NCI-H524 (cell line): ENCODE measurements around the gene C1orf74.
A peak's percentile ranks its signal among the peaks of the same experiment; 100 is the strongest.

Experiments used
- DNase-seq, 2 experiments: peaks; one replicate each; lab custom pipeline; 2025; lab: John Stamatoyannopoulos, UW

C1orf74 gene

DNA sequence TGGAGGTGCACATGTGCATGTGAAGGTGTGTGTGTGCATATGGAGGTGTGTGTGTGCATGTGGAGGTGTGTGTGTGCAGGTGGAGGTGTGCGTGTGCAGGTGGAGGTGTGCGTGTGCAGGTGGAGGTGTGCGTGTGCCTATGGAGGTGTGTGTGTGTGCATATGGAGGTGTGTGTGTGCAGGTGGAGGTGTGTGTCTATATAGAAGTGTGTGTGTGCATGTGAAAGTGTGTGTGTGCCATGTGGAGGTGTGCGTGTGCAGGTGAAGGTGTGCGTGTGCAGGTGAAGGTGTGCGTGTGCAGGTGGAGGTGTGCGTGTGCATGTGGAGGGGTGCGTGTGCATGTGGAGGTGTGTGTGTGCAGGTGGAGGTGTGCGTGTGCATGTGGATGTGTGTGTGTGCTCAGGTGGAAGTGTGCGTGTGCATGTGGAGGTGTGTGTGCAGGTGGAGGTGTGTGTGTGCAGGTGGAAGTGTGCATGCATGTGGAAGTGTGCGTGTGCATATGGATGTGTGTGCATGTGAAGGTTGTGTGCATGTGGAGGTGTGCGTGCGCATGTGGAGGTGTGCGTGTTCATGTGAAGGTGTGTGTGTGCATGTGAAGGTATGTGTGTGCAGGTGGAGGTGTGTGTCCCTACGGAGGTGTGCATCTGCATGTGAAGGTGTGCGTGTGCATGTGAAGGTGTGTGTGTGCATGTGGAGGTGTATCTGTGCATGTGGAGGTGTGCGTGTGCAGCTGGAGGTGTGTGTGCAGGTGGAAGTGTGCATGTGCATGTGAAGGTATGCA, 13.5 kb downstream of the C1orf74 start:
- no peak for DNase-seq

DNA sequence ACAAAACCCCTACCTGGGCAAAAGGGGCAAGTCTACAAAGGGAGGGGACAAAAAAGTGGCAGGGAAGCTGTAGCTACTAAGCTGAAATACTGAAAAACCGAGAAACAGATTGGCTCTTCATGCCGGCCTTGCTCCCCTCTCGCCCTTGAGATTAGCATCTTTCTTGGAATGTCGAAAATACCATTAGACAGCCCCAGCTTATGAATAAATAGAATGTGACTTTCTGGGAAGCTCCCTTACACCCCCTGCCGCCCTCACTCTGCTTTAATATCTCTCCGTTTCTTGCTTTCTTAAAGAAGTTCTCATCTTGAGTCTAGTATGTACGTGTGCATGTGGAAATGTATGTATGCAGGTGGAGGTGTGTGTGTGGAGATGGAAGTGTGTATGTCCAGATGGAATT, 14.4 kb downstream of the C1orf74 start:
- DNase-seq, result no peak

DNA sequence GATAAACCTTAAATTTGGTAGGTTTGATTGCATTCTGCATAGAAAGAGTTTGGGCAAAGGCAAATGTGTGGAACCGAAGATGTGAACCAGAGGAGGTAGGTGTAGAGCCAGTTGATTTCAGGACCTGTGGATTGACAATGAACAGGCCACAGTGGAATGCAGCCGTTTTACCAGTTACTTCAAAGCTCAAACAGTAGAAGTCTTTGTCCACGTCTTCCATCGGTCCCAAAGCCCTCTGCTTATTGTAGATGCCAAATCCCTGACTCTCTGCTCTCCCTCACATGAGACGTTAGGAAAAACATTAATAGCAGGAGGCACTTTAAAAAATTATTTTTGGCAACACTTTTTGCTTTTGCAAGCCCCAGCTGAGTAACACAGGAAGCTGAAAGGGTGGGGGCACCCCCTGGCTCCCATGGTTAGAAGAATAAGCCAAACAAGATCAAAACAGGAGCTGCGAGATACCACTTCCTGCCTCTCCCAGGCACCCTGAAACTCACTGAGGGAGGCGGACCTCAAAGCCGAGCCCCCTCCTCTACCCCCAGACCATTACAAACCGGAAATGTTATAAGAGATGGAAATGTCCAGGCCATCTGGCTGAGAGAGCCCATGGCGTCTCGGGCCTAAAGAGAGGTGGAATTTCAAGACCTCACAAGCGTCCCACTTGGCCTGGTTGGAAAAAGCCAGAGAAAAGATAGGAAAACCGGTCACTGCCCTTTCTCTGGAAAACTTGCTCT, 15.0 kb downstream of the C1orf74 start:
- no peak for DNase-seq

DNA sequence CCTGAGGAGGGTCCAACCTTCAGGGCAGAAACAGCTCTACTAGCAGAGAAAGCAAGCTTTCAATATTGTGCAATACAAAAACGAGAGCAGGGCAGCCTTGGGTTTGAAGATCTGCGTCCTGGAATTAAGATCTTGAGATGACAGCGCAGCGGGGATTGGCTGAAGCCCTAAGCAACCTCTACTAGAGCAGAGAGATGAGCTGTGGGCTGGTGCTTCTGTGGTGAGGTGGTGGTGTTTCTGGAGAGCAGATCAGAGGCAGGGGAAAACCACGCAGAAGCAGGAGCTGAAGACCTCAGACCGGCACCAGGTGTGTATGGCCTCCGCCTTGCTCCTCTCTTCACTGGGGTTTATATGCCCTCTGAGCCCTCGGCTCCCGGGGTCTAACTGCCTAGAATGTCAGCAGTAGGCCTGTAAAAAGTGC, 16.0 kb downstream of the C1orf74 start:
- no peak for DNase-seq

DNA sequence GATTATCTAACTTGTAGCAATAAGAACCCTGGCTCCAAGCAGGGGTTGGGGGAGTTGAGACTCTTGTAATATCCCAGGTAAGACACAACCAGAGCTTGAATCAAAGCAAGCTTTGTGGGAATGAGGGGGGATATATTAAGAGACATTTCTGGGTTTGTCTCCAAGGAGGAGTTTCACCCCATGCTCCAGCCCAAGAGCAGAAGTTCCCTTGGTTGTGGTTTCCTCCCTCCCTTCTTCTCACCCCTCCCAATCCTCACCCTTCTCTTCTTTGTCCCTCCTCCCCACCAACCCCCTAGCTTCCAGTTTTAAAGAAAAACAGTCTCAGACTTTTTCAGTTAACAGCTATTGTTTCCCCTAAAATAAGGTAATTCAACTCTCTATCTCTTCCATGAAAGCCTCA, 16.7 kb downstream of the C1orf74 start:
- DNase-seq, result no peak

DNA sequence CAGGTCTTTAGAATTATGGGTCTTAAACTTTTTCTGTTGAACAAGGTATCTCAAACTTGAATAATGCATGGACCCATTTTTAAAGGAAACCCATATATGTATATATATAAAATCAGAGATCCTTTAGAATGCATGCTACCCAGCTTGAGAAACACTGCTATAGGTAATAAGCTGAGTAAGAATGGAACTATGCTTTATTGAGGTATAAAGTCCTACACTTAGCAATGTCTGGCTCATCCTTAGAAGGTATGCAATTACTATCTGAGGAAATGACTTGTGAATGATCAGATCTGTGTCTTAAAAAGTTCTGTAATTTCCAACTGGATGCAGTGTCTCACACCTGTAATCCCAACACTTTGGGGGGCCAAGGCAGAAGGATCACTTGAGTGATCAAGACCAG, 17.3 kb downstream of the C1orf74 start:
- DNase-seq, result no peak

DNA sequence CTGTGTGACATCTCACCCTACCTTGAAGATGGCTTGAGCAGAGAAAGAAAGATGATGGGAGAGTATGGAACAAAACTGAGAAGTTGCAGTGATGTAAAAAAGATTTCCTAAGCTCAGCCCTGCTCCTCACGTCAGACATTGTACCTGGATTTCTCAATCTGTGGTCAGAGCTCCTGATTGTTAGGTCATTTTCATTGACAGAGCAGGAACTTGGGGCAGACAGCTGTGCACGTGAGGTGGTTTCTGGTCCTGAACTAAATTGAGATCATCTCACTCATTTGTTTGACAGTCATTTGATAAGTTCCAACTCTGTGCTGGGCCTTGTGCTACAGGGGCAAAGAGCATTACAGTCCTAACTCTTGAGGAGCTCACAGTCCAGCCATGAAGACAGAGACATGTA, 18.3 kb downstream of the C1orf74 start:
- no peak for DNase-seq

DNA sequence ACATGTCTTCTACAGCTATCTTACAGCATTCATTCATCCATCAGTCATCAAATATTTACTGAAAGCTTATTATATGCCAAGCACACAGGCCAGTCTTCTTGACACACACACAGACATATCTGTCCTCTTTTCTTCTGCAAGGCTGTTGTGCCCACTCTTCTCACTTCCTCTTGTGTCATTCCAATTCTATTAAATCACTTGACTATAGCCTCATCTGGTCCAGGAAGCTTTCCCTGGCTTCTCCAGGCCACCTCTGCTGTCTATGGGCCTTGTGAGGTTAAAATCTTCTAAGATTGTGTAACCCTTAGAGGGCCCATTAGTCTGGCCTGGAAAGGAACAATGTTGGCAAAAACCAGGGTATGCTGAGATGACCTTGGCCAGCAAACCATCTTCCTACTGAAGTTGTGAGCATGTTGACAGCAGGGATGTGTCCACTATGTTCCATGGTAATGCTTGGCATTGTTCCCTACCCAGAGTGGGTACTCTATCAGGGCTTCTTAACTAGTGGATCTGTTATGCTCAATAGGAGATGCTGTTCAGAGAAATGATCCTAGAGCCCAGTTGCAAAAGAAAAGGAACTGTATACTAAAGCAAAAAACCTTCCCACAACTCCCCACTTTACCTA, 23.2 kb downstream of the C1orf74 start:
- DNase-seq, result no peak

DNA sequence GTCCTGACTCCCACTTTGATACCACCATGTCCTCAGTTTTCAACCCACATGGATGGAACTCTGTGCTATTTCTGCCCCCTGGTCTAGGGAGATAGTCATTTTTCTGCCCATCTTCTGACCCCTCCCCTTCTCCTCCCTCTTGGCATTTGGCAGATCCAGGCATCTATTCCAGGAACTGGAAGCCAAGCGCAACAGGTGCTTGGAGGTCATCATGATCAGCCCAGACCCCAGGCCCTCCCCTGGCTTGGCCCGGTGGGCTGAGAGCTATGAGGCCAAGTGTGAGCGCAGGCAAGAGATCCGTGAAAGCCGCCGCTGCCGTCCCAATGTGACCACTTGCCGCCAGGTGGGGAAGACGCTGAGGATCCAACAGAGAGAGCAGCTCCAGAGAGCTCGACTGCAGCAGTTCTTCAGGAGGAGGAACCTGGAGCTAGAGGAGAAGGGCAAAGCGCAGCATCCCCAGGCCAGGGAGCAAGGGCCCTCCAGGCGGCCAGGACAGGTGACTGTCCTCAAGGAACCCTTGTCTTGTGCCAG, 24.5 kb downstream of the C1orf74 start:
- no peak for DNase-seq

DNA sequence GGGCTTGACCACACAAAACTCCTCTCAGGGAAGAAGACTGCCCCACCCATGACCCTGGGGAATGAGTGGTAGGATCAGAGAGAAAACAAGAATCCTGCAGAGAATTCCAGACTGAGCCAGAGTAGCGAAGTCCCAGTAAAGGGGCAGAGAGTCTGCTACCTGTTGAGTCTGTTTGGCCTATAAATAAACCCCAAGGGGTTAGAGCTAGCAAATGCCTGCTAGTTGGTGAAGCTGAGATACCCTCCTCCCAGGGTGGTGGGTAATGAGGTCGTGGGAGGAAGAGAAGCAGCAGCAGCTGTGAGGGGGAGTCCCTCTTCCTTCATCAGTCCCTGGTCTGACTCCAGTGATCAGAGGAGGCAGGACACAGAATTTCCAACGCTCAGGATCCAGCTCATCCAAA, 26.0 kb downstream of the C1orf74 start:
- DNase-seq, result no peak

DNA sequence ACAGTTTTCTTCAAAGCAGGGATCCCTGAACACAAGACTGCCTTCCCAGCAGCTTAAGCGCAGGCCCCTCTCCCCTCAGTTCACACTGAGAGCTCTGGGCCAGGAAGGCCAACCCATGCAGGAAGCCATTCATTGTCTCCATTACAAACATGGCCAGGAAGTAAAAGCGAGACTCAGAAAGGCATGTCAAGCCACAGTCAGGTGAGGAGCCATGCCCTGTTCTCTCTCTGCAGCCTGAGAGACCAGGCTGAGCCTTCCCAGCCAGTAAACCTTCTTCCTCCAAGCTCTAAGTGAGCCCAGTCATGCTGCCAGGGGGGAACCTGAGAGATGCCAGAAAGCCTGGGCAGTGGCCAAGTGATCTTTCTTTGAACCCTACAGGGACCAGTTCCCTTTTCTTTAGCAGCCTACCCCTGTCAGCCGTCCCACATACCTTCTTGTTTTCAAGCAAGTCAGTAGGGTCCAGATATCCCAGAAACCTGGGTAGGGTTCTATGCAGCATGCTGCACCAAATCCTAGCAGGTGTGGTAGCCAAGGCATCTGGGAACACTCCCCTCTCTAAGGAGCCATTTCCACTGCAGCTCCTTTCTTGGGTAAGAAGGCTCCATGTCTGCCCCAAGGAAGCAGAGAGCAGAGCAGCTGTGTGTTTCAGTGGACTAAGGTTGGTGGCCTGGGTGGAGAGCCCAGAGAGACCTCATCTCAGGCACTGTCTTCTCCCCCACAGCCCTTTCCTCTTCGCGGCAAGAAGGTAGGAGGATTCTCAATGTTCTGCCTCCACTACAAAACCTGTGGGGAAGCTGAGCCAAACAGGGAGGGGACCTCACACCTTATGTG, 27.5 kb downstream of the C1orf74 start:
- no peak for DNase-seq

DNA sequence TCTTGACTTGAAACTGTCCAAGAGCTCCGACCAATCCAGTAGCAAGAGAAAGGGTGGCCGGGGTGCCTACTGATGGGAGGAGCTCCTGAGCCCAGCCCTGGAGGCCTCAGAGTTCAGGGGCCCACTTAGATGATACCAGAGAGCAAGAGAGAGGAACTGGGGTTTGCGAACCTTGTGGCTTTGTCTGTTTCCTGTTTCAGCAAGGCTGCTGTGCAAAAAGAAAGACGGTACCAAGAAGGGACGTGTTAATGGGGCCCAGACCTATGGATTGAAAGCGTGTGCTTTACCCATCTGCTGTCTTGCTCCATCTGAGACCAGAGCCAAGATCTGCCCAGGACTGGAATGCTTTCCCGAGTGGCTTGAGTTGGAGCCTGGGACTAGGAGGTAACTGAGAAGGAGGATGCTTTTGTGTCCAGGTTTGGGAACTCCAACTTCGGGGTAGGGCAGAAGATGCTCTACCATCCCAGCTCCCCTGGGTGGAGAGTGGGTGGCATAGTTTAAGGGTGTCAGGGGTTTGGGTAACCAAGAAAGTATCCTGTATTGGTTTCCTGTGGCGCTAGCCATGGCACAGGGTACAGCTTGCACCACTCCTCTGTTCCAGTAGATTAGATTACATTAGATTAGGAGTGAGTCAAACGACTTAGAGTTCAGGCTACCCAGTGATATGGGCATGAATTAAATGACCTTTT, 28.3 kb downstream of the C1orf74 start, which contains the start of gene TRAF3IP3:
TRAF3IP3 (plus strand) TSS at position 128 of the 689 bp plus-strand sequence. CDS start 3,987 bp downstream, outside the sequence.
- DNase-seq, result no peak

DNA sequence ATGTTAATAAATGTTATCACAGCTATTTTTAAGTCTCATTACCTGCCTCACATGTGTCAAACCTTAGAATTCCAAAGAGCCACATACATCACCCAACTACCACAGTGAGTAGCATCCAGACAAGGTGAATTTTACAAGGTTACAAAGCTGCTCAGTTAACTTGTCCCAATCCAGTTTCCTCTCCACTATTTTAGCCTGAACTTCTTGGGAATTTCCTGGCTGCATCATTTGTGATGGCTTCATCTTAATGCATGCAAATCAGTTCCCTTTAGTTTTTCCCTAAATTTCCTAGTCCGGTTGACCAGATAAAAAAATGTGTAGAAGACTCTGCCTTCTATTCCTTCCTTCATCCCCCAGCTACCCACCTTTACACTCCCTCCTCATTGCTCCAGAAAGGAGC, 29.1 kb downstream of the C1orf74 start:
- no peak for DNase-seq

DNA sequence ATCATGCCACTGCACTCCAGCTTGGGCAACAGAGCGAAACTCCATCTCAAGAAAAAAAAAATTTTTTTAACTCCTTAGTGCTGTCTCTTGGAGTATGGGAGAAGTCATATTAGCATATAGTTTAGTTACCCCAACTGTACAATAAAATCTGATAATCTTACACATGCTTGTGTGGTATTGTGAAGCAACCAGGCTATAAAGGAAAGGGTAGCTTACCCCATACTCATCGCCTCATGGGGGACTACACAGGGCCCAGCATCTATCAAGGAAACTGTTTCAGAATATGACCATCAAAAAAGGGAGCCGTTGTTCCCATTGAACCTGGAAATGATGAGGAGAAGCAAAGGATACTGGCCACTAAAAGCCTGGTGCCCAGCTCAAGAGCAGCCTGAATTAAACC, 31.5 kb downstream of the C1orf74 start:
- DNase-seq, result no peak

DNA sequence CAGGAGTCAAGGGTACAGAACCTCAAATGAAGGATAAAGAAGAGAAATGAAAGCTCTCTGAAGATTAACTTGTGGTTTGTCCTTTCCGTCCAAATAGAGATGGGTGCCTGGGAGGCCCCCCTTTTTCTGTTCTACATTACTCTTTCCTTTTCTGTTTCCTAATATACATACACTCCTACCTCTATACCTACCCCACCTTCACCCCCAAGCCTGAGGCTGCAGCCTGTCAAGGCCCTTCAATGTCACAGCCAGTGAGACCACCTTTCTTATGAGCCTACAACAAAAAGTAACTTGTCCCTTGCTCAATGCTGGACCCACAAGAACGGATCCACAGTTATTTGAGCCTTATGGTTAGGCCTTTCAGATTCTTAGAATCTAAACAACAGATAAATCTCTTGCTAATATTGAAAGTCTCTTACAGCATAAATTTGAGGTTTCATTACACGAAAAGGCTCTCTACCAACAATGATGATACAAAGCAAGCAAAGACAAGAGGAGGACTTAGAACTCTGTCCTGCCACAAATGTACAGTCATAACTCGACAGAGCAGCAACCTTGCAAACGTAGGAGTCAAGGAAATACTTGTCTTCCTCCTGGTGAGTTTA, 32.6 kb downstream of the C1orf74 start:
- no peak for DNase-seq

DNA sequence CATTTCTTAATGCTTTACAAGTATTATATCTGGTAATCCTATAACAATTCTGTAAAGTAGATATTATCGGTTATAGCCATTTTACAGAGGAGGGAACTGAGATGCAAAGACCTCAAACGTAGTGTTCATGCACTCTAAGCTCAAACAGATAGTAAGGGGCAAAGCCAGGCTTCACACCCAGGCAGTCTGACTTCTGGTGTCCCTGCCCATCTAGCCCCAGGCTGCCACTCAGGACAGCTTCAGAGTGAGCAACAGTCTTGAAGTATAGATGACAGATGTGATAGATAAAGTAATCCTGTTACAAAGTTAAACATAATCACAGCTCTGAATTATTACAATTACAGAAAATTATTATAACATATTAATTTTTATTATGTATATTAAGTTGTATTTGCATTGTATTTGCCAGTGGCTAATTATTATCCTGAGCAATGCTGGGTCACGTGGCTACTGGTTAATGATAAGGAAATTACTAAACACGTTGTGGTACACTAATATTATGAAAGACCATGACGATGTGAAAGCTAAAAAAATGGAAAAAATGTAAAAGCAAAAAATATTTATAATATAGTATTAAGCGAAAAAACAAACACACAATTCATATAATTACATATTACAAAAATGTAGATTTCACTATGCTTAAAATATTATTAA, 34.6 kb downstream of the C1orf74 start:
- peak; percentile 48 to 67 for DNase-seq

DNA sequence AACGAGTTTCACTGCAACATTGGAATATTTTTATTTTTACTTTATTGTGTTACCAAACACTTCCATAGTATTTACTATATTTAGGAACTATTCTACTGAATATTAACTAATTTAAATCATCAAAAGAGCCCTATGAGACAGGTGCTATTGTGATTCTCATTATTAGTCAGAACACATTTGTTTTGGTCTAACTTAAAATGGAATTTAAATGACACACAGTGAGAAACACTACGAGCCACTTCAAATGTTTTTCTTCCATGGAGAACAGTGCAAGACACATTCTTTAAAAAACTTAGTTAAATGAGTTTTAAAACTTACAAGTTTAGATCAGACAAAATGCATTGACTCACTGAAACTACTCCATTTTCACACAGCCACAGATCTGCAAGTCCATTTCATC, 35.2 kb downstream of the C1orf74 start:
- no peak for DNase-seq

DNA sequence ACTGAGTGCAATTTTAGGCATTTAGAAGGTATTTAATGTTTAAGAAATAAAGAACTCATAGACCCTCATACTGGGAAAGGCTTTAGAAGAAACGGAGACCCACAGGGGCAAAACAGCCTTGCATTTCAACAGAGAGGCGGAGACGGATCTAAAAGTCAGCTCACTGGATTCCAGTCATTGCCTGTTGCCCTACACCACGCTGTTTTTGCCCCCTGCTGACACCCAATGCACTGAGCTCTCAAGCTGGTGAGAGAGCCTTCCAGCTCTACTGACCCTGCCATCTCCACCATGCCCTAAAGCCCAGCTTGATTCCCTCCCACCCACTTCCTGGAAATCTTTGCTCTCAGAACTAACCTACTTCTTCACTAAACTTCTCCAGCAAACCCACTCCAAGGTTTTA, 35.7 kb downstream of the C1orf74 start:
- no peak for DNase-seq

DNA sequence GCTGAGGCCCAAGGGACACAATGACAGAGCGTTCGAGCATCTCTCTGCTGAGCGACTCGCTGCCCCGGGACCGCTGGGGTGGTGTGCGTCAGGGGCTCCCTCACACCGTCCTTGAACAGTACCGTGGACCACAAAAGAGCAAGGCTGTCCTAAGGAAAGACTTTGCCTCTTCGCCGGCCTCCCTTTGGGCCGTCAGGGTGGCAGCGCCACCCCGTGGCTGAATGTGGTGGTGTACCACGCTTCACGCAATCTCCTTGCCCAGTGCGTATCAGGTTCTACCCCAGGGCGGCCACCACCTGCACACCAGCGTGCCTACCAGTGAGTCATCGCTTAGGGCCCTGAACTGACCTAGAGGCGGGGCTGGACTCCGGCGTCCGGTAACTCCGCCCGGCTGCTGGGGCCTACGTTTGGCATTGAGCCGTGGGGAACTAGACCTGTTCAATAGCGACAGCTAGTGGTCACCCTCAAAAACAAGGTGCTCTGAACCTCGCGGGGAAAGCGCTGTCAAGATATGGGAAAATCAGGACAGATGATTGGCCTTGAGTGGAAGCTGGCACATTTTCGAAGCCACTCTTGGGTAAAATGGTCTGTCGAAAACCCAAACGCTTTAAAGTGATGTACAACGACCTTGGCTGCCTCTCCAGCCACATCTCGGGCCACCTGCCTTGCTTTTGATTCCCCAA, 36.6 kb downstream of the C1orf74 start:
- no peak for DNase-seq
